Measurements from ENCODE around the gene SAG.

SAG gene

GRCh38 chr2:233275223-233275622 lies 32.4 kb upstream of the SAG start:
- H4K20me1 ChIP-seq (ENCODE audit: insufficient read depth, low read length) = no peaks in the 10 kb centered on the region
- H3K36me3 ChIP-seq (replicated peaks; ENCODE audit: insufficient read depth, low read length) = peaks cover 7% of the 10 kb centered on the region; the same call in 1 of the 2 replicates

GRCh38 chr2:233278921-233279320 lies 28.7 kb upstream of the SAG start:
- TF ChIP-seq CTCF (IDR thresholded peaks at IDR 0.05; ENCODE audit: low read length) = no peak
- Histone ChIP-seq H3K79me2 (ENCODE audit: low read length) (no peaks in the 10 kb centered on the region), H3K27me3 (replicated peaks; ENCODE audit: insufficient read depth, low read length) (no peaks in the 10 kb centered on the region), H4K20me1 (ENCODE audit: insufficient read depth, low read length) (no peaks in the 10 kb centered on the region), H3F3A (ENCODE audit: insufficient read depth, low read length) (no peaks in the 10 kb centered on the region), H2AFZ (ENCODE audit: low read length) (no peak overlapping the region), H3K27ac (ENCODE audit: low read length) (no peak overlapping the region), H3K4me3 (ENCODE audit: low read length) (no peak overlapping the region), H3K9me3 (replicated peaks; ENCODE audit: insufficient read depth, low read length) (no peaks in the 10 kb centered on the region), H3K4me1 (ENCODE audit: low read length) (no peaks in the 10 kb centered on the region), H3K36me3 (replicated peaks; ENCODE audit: insufficient read depth, low read length) (peaks cover 11% of the 10 kb centered on the region; the same call in 1 of the 2 replicates), H3K9me2 (replicated peaks; ENCODE audit: insufficient read depth, low read length) (no peaks in the 10 kb centered on the region), H3K9ac (ENCODE audit: low read length) (no peak overlapping the region), H3K4me2 (ENCODE audit: low read depth, low read length) (no peak overlapping the region)
- no peak for DNase-seq

More at GRCh38 chr2:233275223-233275622, 32.4 kb upstream of the SAG start:
- Histone ChIP-seq H2AFZ (ENCODE audit: low read length) (no peak overlapping the region), H3K9me2 (replicated peaks; ENCODE audit: insufficient read depth, low read length) (no peaks in the 10 kb centered on the region), H3K9ac (ENCODE audit: low read length) (no peak overlapping the region), H3K4me3 (ENCODE audit: low read length) (no peak overlapping the region), H3K27ac (ENCODE audit: low read length) (no peak overlapping the region), H3K27me3 (replicated peaks; ENCODE audit: insufficient read depth, low read length) (no peaks in the 10 kb centered on the region), H3K4me1 (ENCODE audit: low read length) (no peaks in the 10 kb centered on the region), H3K4me2 (ENCODE audit: low read depth, low read length) (no peak overlapping the region), H3F3A (ENCODE audit: insufficient read depth, low read length) (no peaks in the 10 kb centered on the region), H3K9me3 (replicated peaks; ENCODE audit: insufficient read depth, low read length) (no peaks in the 10 kb centered on the region), H3K79me2 (ENCODE audit: low read length) (no peaks in the 10 kb centered on the region; the same call in 1 of the 2 replicates)
- DNase-seq = no peak
- no peak for TF ChIP-seq EZH2 (optimal IDR thresholded peaks at IDR 0.05; ENCODE audit: low read depth, low read length)
- TF ChIP-seq EZH2phosphoT487 (IDR thresholded peaks at IDR 0.05; ENCODE audit: low read length) = no peak
- no peak for TF ChIP-seq CTCF (IDR thresholded peaks at IDR 0.05; ENCODE audit: low read length)

GRCh38 chr2:233280114-233280693 lies 27.4 kb upstream of the SAG start:
- Histone ChIP-seq H3K4me2 (ENCODE audit: low read depth, low read length) (no peak overlapping the region), H2AFZ (ENCODE audit: low read length) (no peak overlapping the region), H3F3A (ENCODE audit: insufficient read depth, low read length) (no peaks in the 10 kb centered on the region), H3K9me3 (replicated peaks; ENCODE audit: insufficient read depth, low read length) (no peaks in the 10 kb centered on the region), H3K9me2 (replicated peaks; ENCODE audit: insufficient read depth, low read length) (no peaks in the 10 kb centered on the region), H3K27ac (ENCODE audit: low read length) (no peak overlapping the region), H4K20me1 (ENCODE audit: insufficient read depth, low read length) (no peaks in the 10 kb centered on the region), H3K79me2 (ENCODE audit: low read length) (no peaks in the 10 kb centered on the region), H3K4me1 (ENCODE audit: low read length) (no peaks in the 10 kb centered on the region), H3K9ac (ENCODE audit: low read length) (no peak overlapping the region), H3K27me3 (replicated peaks; ENCODE audit: insufficient read depth, low read length) (no peaks in the 10 kb centered on the region), H3K4me3 (ENCODE audit: low read length) (no peak overlapping the region), H3K36me3 (replicated peaks; ENCODE audit: insufficient read depth, low read length) (peaks cover 4% of the 10 kb centered on the region; the same call in 1 of the 2 replicates)
- DNase-seq = no peak
- no peak for TF ChIP-seq EZH2 (optimal IDR thresholded peaks at IDR 0.05; ENCODE audit: low read depth, low read length)
- TF ChIP-seq EZH2phosphoT487 (IDR thresholded peaks at IDR 0.05; ENCODE audit: low read length) = no peak
- no peak for TF ChIP-seq CTCF (IDR thresholded peaks at IDR 0.05; ENCODE audit: low read length)

Measured in MM.1S (cell line).